Tibial artery (tissue), 4 donors: ENCODE data around the gene ANKRD44.
A peak's percentile ranks its signal among the peaks of the same experiment; 100 is the strongest.

Source experiments
- DNase-seq, 2 donors: peaks; one replicate each; pipeline ENCODE4 v3.0.0-alpha.2; 2019
- H3K27ac ChIP-seq, 2 donors: fragments of 200-600 bp; sonication (generic) in 1 of 2; 1 replicate in 1 of 2; 2 replicates in 1 of 2; pipeline ENCODE4 v1.5.1; 2018 to 2019; ENCODE audit warnings: mild to moderate bottlenecking in 1 of 2
- H3K27me3 ChIP-seq, 2 donors: fragments of 200-600 bp; sonication (generic) in 1 of 2; one replicate each; pipeline versions ENCODE4 v1.5.1 to v1.6.0; 2016 to 2019
- H3K36me3 ChIP-seq, 3 donors: fragments of 200-600 bp; sonication (generic) in 2 of 3; one replicate each; pipeline ENCODE4 v1.5.1; 2016 to 2019; ENCODE audit warnings: mild to moderate bottlenecking in 2 of 3
- H3K4me1 ChIP-seq, 4 donors: fragments of 200-600 bp; sonication (generic) in 2 of 4; 1 replicate in 3 of 4; 2 replicates in 1 of 4; pipeline ENCODE4 v1.5.1; 2016 to 2019
- H3K4me3 ChIP-seq, 2 donors: fragments of 200-600 bp; sonication (generic) in 1 of 2; 1 replicate in 1 of 2; 2 replicates in 1 of 2; pipeline ENCODE4 v1.5.1; 2018 to 2019; ENCODE audit warnings: mild to moderate bottlenecking in 2 of 2
- H3K9me3 ChIP-seq, 3 donors: fragments of 200-600 bp; sonication (generic) in 1 of 3; one replicate each; pipeline ENCODE4 v1.5.1; 2016 to 2019
- CTCF ChIP-seq, 2 experiments: fragments of 200-600 bp in 1 of 2; fragments of 450-650 bp in 1 of 2; IDR thresholded peaks; one replicate each; pipeline ENCODE4 v1.5.1; 2017 to 2019; ENCODE audit warnings: antibody characterized with exemption in 2 of 2, mild to moderate bottlenecking in 1 of 2, moderate library complexity in 1 of 2
- intact Hi-C: fragments of 100-400 bp; cut with DNase I; formaldehyde crosslinking; loops from one replicate; pipeline ENCODE4 v1.15.0; 2023; ENCODE audit warnings: low total_unique reads

Gene ANKRD44

DNA sequence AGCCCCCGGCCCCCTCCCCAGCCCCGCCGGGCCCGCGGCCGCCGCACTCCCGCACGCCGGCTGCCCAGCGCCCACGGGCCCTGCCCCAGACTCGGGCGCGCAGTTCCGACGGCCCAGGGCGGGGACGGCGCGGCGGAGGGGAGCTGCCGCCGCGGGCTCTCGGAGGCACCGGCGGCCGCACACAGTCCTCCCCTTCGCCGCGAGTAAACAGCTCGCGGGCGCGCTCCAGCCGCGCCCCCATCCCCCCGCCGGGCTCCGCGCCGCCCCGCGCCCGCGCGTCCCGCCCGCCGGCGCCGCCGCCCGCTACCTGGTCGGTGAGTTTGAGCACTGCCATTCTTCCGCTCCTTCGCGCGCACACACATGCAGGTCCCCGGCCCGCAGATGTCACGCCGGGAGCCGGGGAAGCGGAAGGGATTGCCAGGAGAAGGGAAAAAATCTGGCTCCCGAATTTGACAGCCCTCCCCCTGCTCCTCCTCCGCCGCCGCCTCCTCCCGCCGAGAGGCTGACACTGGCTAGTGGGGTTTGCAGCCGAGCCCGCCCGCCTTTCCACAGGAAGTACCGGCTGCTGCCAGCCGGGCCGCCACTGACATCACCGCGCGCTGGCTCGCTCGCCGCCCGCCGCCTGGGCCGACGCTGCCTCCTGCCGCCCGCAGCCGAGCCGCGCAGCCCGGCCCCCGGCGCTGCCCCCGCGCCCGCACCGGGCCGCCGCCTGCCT lies at the start of gene ANKRD44:
Gene ANKRD44, minus strand, starts transcription at position 510 of the 715 bp plus-strand sequence. Its CDS starts 176 bp downstream, at position 334.
- no peaks in the 10 kb centered on the region for H3K27me3 ChIP-seq
- H3K4me3 ChIP-seq, result peak within 1 kb of the TSS; percentile 80 to 83
- peak; percentile 94 to 96 for DNase-seq
- H3K4me1 ChIP-seq, result peaks cover 0 to 49% (median 25%) of the 10 kb centered on the region in 4 donors
- H3K36me3 ChIP-seq, result no peaks in the 10 kb centered on the region
- peak; percentile 47 to 94 for TF ChIP-seq CTCF (IDR thresholded peaks at IDR 0.05)
- intact Hi-C loops, result loop anchor here (2.0 to 5.0 kb wide), 2 partner anchors 67 to 120 kb away; no protein-coding TSS in a partner anchor
- H3K27ac ChIP-seq, result peak within 1 kb of the TSS; percentile 79 to 86
- H3K9me3 ChIP-seq, result no peaks in the 10 kb centered on the region

GRCh38 chr2:197359859-197360258 lies 49.3 kb upstream of the ANKRD44 start:
- H3K4me3 ChIP-seq, result no peak overlapping the region
- DNase-seq, result no peak
- no peaks in the 10 kb centered on the region for H3K9me3 ChIP-seq
- TF ChIP-seq CTCF (IDR thresholded peaks at IDR 0.05), result no peak
- no peaks in the 10 kb centered on the region for H3K27me3 ChIP-seq
- no peaks in the 10 kb centered on the region for H3K4me1 ChIP-seq
- no peak overlapping the region for H3K27ac ChIP-seq
- intact Hi-C loops, result no loop called here
- H3K36me3 ChIP-seq, result no peaks in the 10 kb centered on the region

- intact Hi-C loops, result no loop called here
- Histone ChIP-seq H3K27me3 (no peaks in the 10 kb centered on the region), H3K27ac (no peak overlapping the region), H3K9me3 (no peaks in the 10 kb centered on the region), H3K36me3 (no peaks in the 10 kb centered on the region), H3K4me3 (no peak overlapping the region), H3K4me1 (no peaks in the 10 kb centered on the region)
- no peak for DNase-seq
- no peak for TF ChIP-seq CTCF (IDR thresholded peaks at IDR 0.05)
These were observed 48.4 kb upstream of the ANKRD44 start for GRCh38 chr2:197358931-197359330.

DNA sequence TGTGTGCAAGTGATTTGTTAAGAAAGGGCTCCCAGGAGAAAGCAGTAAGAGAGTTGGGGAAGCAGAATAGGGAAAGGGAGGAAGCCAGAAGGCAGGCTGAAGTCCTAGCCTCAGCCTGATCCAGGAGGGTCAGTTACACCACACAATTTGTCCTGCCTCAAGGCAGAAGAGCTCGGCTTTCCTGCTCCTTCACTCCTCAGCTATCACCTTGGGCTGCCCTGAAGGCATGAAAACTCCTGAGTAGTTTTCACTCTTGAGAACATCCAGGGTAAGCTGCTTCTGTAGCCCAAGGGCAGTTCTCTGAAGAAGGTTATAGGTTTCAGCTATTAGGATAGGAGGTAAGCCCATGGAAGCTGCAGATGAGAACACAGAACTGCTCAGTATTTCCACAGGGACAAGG lies 47.4 kb upstream of the ANKRD44 start:
- H3K27ac ChIP-seq, result no peak overlapping the region
- no peak for TF ChIP-seq CTCF (IDR thresholded peaks at IDR 0.05)
- H3K4me1 ChIP-seq, result no peaks in the 10 kb centered on the region
- intact Hi-C loops, result no loop called here
- DNase-seq, result no peak
- no peak overlapping the region for H3K4me3 ChIP-seq
- no peaks in the 10 kb centered on the region for H3K27me3 ChIP-seq
- no peaks in the 10 kb centered on the region for H3K9me3 ChIP-seq
- no peaks in the 10 kb centered on the region for H3K36me3 ChIP-seq

- no peak for TF ChIP-seq CTCF (IDR thresholded peaks at IDR 0.05)
- Histone ChIP-seq H3K4me3 (no peak overlapping the region), H3K27me3 (no peaks in the 10 kb centered on the region), H3K27ac (no peak overlapping the region), H3K36me3 (no peaks in the 10 kb centered on the region), H3K4me1 (no peaks in the 10 kb centered on the region), H3K9me3 (no peaks in the 10 kb centered on the region)
- no peak for DNase-seq
- intact Hi-C loops, result no loop called here
These were observed 45.6 kb upstream of the ANKRD44 start for GRCh38 chr2:197356136-197356535.
